ENCODE measurements around the gene FGD5.

- TF ChIP-seq POLR2A (IDR thresholded peaks at IDR 0.05) = no peak
- TF ChIP-seq, protein P1, sequence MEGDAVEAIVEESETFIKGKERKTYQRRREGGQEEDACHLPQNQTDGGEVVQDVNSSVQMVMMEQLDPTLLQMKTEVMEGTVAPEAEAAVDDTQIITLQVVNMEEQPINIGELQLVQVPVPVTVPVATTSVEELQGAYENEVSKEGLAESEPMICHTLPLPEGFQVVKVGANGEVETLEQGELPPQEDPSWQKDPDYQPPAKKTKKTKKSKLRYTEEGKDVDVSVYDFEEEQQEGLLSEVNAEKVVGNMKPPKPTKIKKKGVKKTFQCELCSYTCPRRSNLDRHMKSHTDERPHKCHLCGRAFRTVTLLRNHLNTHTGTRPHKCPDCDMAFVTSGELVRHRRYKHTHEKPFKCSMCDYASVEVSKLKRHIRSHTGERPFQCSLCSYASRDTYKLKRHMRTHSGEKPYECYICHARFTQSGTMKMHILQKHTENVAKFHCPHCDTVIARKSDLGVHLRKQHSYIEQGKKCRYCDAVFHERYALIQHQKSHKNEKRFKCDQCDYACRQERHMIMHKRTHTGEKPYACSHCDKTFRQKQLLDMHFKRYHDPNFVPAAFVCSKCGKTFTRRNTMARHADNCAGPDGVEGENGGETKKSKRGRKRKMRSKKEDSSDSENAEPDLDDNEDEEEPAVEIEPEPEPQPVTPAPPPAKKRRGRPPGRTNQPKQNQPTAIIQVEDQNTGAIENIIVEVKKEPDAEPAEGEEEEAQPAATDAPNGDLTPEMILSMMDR (IDR thresholded peaks at IDR 0.05) = no peak
Measured at GRCh38 chr3:14889943-14890342, 71.2 kb downstream of the FGD5 start.

Measured in heart left ventricle (tissue), 13 donors.